ENCODE measurements around the gene IGFBPL1. TPM values are rescaled to one million over a fixed set of nuclear protein-coding genes. Genes with fewer than 3 reads are reported as not detected.
"Not testable (repeated sequence)": the region's sequence is repeated elsewhere in the genome, so short reads cannot be mapped to it uniquely, and the experiment has no call there.

The IGFBPL1 gene
- polyA plus RNA-seq (ENCODE audit: insufficient read length in 12 of 12) = 1 to 10 TPM in 7 of 12 donors, under 1 TPM in 3, not detected in 2; 0.60 to 2.0 (median 1.1) TPM
- long read RNA-seq, donor 1, partial matches to known transcripts = 0 of 4 reads
- long read RNA-seq, donor 1, other reads (novel, unspliced or antisense) = 0 of 4 reads
- long read RNA-seq, donor 2, partial matches to known transcripts = 0 of 1 reads
- long read RNA-seq, donor 2, other reads (novel, unspliced or antisense) = 0 of 1 reads
- long read RNA-seq, donor 3, partial matches to known transcripts = 0 of 1 reads
- long read RNA-seq, donor 3, other reads (novel, unspliced or antisense) = 0 of 1 reads
- long read RNA-seq, donor 4 = 0 reads
- long read RNA-seq, donor 5 = 0 reads
- long read RNA-seq, donor 6 = 0 reads
- long read RNA-seq, donor 7 = 0 reads
- long read RNA-seq, donor 8 = 0 reads
- long read RNA-seq, donor 9 = 0 reads
- long read RNA-seq, donor 10, partial matches to known transcripts = 0 of 1 reads
- long read RNA-seq, donor 10, other reads (novel, unspliced or antisense) = 0 of 1 reads
- long read RNA-seq, donor 11, partial matches to known transcripts = 0 of 1 reads
- long read RNA-seq, donor 11, other reads (novel, unspliced or antisense) = 0 of 1 reads

GRCh38 chr9:38423973-38424843 is at the start of gene IGFBPL1:
Gene IGFBPL1 (minus strand): TSS chr9:38424454. CDS start chr9:38424424, 30 bp downstream.
- DNase-seq = no peak

GRCh38 chr9:38472583-38473249 is 48.5 kb upstream of the IGFBPL1 start:
- DNase-seq = not testable (repeated sequence)

- no peak for DNase-seq
Observed at GRCh38 chr9:38467404-38467803, 43.1 kb upstream of the IGFBPL1 start.

DNA sequence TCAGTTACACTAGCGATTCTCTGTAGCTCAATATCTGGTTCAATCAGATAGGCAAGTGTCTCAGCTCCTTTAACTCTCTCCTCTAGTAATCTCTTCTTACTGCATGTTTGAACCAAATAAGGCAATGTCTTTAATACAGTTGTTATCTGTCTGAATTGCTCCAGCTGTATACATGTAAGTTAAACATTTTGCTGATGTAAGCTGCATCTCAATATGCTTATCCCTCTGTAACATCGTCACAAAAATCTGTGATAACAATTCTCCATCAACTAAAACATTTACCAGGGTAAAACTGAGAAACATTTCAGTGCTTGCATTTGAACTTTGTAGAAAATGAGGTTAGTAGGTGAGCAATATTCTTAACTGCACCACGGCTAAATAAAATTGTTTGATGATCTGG is 29.6 kb upstream of the IGFBPL1 start:
- DNase-seq = no peak

DNA sequence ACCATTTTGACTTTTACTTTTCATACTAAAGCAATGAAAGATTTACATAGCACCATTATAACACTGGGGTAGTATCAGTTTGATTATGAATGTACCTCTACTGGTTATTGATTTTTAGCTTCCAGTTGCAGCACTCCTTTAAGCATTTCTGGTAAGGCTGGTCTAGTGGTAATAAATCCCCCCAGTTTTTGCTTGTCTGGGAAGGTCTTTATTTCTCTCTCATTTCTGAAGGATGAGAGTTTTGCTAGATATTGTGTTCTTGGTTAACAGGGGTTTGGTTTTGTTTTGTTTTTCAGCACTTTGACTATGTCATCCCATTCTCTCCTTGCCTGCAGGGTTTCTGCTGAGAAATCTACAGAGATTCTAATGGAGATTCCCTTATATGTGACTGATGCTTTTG is 26.9 kb upstream of the IGFBPL1 start:
- no peak for DNase-seq

- DNase-seq = no peak
Observed at GRCh38 chr9:38447703-38448102, 23.4 kb upstream of the IGFBPL1 start.

- DNase-seq = no peak
Observed at GRCh38 chr9:38445154-38446043, 21.1 kb upstream of the IGFBPL1 start.

GRCh38 chr9:38443597-38443996 is 19.3 kb upstream of the IGFBPL1 start:
- no peak for DNase-seq

- no peak for DNase-seq
Observed at GRCh38 chr9:38443181-38443580, 18.9 kb upstream of the IGFBPL1 start.

DNA sequence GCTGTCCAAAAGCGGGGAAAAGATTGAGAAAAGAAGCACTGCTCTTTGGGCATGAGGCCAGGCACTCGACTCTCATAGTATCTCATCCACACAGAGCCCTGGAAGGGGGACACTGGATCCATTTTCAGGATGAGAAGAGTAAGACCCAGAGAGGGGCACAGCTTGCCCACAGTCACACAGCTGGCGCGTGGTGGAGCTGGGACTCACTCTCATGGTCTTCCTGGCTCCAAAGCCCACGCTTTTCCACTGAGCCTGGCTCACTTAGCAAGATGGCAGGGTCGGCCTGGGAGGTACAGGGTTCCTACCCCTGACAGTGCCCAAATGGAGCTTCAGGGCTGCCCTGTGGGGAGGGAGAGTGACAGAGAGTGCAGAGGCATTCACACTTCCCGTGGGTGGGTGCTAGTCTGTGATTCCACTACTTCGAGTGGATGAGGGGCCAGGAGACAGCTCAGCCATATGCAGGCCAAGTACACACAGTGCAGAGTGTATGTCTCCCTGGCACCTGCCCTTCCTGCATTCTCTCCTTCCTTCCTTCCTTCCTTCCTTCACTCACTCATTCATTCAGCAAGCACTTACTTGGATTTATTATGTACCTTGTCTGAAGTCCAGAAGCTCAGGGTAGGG is 18.3 kb upstream of the IGFBPL1 start:
- no peak for DNase-seq

DNA sequence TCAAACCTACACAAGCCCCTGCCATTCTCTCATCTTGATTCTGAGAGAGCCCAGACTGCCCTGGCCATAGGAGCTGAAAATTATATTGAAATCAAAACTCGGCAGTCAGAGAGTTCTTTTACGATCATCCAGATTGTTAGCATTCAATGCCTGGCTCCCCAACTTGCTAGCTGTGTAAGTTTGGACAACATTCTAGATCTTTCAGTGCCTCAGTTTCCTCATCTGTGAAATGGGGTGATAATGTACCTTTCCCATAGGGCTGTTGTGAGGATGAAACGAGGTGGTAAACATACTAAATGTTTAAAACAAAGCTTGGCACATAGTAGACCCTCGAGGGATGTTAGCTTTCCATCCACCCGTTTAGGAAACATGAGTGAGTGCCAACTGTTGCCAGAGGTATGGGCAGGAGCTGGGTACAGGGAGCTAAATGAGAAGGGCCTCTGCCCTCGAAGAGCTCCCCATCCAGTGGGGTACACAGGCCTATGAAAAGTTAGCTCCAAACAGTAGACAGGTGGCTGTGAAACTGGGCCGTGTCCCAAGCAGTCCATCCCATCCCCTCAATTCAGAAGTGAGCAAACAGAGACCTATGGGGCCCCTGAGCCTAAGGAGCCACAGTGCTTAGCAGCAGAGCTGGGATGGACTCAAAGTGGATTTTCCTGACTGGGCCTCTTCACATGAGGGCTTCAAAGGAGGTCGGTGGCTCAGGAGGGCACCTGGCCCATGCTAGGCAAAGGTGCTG is 17.3 kb upstream of the IGFBPL1 start:
- DNase-seq = no peak

DNA sequence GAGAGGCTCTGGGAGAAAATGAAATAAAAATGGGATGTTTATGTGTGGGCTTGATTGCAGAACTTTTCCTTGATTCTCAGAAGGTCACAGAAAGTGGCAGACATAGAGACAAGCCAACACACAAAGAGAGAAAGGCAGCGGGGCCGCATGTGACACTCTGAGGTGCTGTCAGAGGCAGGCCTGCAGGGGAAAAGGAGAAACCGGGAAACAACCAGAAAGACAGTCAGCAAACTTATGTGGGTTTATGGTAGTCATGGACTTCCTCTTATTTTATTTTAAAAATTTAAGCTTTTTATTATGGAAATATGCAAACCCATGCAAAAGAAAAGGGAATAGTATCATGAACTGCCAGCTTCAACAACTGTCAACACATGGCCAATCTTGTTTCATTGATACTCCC is 16.3 kb upstream of the IGFBPL1 start:
- no peak for DNase-seq

DNA sequence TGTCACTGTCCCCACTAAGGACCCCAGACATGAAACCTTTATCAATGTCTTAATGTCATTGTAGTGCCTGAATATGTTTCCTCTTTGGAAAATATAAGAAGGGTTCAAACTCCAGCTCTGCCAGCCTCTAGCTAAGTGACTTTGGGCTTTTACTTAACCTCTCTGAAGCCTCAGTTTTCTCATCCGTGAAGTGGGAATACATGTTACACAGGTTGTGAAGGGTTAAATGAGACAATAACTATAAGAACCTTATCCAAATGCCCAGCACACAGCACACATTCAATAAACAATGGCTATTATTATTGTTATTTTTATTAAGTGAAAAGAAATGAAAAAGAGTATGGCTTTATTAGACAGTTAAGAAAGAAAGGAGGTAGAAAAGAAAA is 15.7 kb upstream of the IGFBPL1 start:
- DNase-seq = no peak

DNA sequence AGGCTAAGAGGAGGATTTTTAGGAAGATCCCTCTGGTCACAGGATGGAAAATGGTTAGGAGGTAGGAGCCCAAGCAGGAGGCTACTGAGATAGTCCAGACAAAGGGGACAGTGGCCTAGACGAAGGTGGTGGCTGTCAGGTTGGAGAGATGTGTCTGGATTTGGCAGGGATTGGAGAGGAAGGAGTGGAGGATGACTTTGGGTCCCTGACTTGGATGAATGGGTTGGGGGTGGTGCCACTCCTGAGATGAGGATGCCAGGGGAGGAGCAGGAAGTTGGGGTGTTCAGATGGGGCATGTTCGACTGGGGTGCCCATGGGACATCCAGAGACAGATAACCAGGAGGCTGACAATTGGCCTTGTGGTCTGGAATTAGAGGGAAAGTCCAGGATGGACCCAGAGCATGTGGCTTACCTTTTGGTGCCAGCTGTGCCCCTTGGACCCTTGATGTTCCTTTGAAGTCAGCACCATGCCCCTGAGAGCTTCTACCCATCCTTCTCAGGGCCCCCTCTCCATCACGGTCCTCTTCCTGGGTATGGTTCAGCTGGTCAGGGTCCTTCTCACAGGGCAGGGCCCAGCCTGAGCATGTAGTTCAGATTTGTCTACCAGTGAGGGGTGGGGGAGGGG is 15.1 kb upstream of the IGFBPL1 start:
- no peak for DNase-seq

- DNase-seq = no peak
Observed at GRCh38 chr9:38437193-38437823, 13.1 kb upstream of the IGFBPL1 start.

DNA sequence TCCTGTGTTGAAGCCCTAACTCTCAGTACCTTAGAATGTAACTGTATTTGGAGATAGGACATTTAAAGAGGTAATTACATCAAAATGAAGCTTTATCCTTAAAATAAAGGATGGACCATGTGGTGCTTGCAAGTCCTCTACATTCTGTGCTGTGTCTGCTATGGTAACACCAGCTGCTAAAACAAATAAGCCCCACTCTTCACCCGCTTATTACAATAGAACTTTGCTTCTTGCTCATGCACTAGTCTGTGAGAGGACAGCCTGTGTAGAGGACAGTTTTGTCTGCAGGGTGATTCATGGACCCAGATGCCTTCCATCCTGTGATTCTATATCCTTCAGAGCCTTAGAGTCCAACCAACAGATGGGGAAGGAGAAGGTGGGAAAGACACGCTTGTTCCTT is 12.5 kb upstream of the IGFBPL1 start:
- DNase-seq = no peak

DNA sequence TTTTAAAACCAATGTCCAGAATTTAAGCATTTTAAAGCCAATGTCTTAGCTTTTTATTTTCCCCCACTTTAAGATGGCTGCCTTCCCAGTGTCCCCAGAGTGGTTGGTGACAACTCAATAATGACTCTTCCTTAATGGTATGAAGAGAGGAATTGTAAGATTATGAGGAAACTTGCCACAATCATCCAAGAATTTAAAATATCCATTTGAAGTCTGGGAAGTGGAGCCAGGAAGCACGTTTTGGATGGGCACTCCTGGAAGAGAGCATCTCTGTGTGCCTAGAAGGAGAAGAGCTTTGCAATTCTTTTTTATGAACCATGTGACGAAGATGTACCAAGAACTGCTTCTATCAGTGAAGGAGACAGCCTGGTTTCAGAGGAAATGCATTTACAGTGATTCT is 11.3 kb upstream of the IGFBPL1 start:
- no peak for DNase-seq

DNA sequence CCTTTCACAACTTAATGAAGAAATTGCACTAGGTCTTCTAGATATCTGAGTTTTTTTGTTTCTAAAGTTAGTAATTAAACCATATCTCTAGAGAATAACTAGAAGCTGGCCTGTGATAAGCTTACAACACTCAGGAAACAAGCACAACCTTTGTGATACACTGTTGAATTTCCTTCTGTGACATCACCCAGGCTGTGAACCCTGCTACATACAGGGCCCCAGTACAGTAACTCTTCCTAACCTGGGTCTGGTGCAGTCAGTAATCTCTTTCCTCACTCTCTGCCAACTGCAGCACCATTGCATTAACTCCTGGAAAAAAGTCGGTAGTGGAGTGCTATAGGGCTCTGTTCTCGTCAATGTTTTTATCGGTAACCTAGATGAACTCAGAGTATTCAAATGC is 10.6 kb upstream of the IGFBPL1 start:
- DNase-seq = no peak

DNA sequence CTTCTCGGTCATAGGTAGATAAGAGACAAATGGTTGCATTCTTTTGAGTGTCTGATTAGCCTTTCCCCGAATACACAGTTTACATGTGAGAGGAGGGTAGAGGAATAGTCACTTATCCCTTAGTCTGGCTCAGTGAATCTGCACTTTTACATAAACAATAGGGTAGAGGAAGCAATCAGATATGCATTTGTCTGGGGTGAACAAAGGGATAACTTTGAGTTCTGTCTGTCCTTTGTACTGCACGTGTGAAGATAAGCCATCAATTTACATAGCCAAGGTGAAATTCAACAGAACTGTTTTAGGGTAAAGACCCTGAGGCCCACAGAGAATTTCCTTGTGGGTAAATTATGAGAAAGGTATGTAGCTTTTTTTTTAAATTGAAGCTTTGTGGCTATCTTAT is 10.1 kb upstream of the IGFBPL1 start:
- DNase-seq = no peak
